ENCODE measurements around the gene TERF2IP. TPM values are rescaled to one million over a fixed set of nuclear protein-coding genes. Genes with fewer than 3 reads are reported as not detected.

The TERF2IP gene
- total and polyA plus RNA-seq, 2 of the 13 experiments (the other 11 are each of a cell fraction or from before 2014, with no cell fraction given): 26.4 to 50.2 TPM

DNA sequence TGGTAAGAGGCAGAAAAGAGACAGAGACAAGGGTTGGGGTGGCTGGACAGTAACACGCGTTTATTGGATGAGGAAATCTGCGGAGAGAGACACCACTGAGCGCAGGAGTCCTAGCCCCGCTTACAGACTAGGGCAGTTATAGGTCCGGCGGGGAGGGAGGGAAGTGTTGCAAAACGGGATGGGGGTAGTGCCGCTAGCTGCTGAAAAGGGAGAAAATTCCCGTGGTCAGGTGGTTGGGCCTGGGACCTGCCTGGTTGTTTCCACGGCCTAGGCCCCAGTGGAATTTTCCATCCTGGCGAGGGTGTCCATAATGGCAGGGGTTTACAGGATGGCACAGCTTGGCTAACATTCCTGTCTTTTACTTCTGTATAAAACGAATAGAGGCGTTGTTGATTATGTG is 34.7 kb downstream of the TERF2IP start:
- POLR2A ChIA-PET: no interaction called here
- BruUV-seq (replicated peaks): no TSS peak
- H3K27me3 ChIP-seq (ENCODE audit: control insufficient read depth in 1 of 2, insufficient read depth in 2 of 2, low read length in 2 of 2): no peaks in the 10 kb centered on the region; a peak in 1 of 5 replicates
- H3K79me2 ChIP-seq (ENCODE audit: insufficient read depth, low read length): no peaks in the 10 kb centered on the region
- intact Hi-C loops (cut with micrococcal nuclease; ENCODE audit: unreplicated experiment) (no loop called here), in situ Hi-C loops (cut with HindIII; ENCODE audit: extremely low pct_ligation_motif_present, low pct_unique_long_range_greater_than_20kb) (no loop called here)
- H3K9ac ChIP-seq (ENCODE audit: insufficient read depth, low read depth, low read length): no peak overlapping the region
- peak; percentile 69 for DNase-seq (ENCODE audit: low spot score)
- H3K4me2 ChIP-seq (ENCODE audit: low read depth, low read length): peak overlapping the region; percentile 58
- no peak overlapping the region for H3K27ac ChIP-seq (ENCODE audit: extremely low read length, insufficient read depth, low read length)
- CTCF ChIA-PET (ENCODE audit: low intra/inter-chr PET ratio, low total read pairs): no interaction called here
- no peaks in the 10 kb centered on the region for H4K20me1 ChIP-seq (ENCODE audit: insufficient read depth, low read length)
- 18% methylated on average over 14 of the region's 14 CpGs for WGBS (ENCODE audit: low lambda C conversion rate)
- H3K9me3 ChIP-seq (ENCODE audit: low read length): peaks cover 5% of the 10 kb centered on the region; the same call in 1 of the 2 replicates
- peak overlapping the region; percentile 11 to 43 (median 36); a peak in 3 of 6 replicates for H3K4me3 ChIP-seq (replicated peaks in 1 of 3; ENCODE audit: insufficient read depth in 1 of 3, low read depth in 2 of 3, low read length in 3 of 3)
- peaks cover 10% of the 10 kb centered on the region for H3K4me1 ChIP-seq (ENCODE audit: insufficient read depth, low read length)
- peak; percentile 93 for ATAC-seq
- H3K36me3 ChIP-seq (replicated peaks in 1 of 2; ENCODE audit: control insufficient read depth in 1 of 2, insufficient read depth in 2 of 2, low read length in 2 of 2): no peaks in the 10 kb centered on the region
- peak overlapping the region; percentile 59 for H2AFZ ChIP-seq (ENCODE audit: low read length)
- FAIRE-seq: no peak
- TF ChIP-seq CBFB (CRISPR knock-in tag; IDR thresholded peaks at IDR 0.05): 0 out of 2 replicates have a peak, but pooled peaks have one; percentile 55
- no peak for TF ChIP-seq USF2 (IDR thresholded peaks at IDR 0.05; ENCODE audit: low read depth, low read length)
- TF ChIP-seq USF2 (CRISPR knock-in tag; IDR thresholded peaks at IDR 0.05; ENCODE audit: borderline replicate concordance): no peak
- no peak for TF ChIP-seq ZNF460 (CRISPR knock-in tag; IDR thresholded peaks at IDR 0.05; ENCODE audit: borderline replicate concordance)
- TF ChIP-seq, protein P1, sequence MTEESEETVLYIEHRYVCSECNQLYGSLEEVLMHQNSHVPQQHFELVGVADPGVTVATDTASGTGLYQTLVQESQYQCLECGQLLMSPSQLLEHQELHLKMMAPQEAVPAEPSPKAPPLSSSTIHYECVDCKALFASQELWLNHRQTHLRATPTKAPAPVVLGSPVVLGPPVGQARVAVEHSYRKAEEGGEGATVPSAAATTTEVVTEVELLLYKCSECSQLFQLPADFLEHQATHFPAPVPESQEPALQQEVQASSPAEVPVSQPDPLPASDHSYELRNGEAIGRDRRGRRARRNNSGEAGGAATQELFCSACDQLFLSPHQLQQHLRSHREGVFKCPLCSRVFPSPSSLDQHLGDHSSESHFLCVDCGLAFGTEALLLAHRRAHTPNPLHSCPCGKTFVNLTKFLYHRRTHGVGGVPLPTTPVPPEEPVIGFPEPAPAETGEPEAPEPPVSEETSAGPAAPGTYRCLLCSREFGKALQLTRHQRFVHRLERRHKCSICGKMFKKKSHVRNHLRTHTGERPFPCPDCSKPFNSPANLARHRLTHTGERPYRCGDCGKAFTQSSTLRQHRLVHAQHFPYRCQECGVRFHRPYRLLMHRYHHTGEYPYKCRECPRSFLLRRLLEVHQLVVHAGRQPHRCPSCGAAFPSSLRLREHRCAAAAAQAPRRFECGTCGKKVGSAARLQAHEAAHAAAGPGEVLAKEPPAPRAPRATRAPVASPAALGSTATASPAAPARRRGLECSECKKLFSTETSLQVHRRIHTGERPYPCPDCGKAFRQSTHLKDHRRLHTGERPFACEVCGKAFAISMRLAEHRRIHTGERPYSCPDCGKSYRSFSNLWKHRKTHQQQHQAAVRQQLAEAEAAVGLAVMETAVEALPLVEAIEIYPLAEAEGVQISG (CRISPR knock-in tag; IDR thresholded peaks at IDR 0.05): no peak
- no peak for TF ChIP-seq E2F5 (CRISPR knock-in tag; conservative IDR thresholded peaks at IDR 0.05)
- TF ChIP-seq, protein P2, sequence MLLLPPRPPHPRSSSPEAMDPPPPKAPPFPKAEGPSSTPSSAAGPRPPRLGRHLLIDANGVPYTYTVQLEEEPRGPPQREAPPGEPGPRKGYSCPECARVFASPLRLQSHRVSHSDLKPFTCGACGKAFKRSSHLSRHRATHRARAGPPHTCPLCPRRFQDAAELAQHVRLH (CRISPR knock-in tag; IDR thresholded peaks at IDR 0.05; ENCODE audit: borderline replicate concordance, low read depth): 0 out of 2 replicates have a peak, but pooled peaks have one; percentile 28
- no peak for TF ChIP-seq KDM3A (CRISPR knock-in tag; IDR thresholded peaks at IDR 0.05; ENCODE audit: low read depth)
- TF ChIP-seq ZFP90 (CRISPR knock-in tag; IDR thresholded peaks at IDR 0.05; ENCODE audit: borderline replicate concordance): no peak
- TF ChIP-seq ZNF138 (CRISPR knock-in tag; IDR thresholded peaks at IDR 0.05; ENCODE audit: low read depth): no peak
- TF ChIP-seq ZNF121 (CRISPR knock-in tag; IDR thresholded peaks at IDR 0.05): no peak
- peak; percentile 1; the same call in 1 of the 2 replicates for TF ChIP-seq HNF4A (CRISPR knock-in tag; IDR thresholded peaks at IDR 0.05)
- no peak for TF ChIP-seq ZNF333 (CRISPR knock-in tag; IDR thresholded peaks at IDR 0.05; ENCODE audit: borderline replicate concordance)
- no peak for TF ChIP-seq MBNL3 (CRISPR knock-in tag; conservative IDR thresholded peaks at IDR 0.05)
- no peak for TF ChIP-seq NFE2L2 (IDR thresholded peaks at IDR 0.05; ENCODE audit: low read length)
- peak; percentile 72 for TF ChIP-seq ZFX (CRISPR knock-in tag; IDR thresholded peaks at IDR 0.05; ENCODE audit: low read depth)
- 0 out of 2 replicates have a peak, but pooled peaks have one; percentile 13 for TF ChIP-seq ZNF782 (CRISPR knock-in tag; IDR thresholded peaks at IDR 0.05; ENCODE audit: borderline replicate concordance)
- TF ChIP-seq TP53 (CRISPR knock-in tag; conservative IDR thresholded peaks at IDR 0.05): no peak
- no peak for TF ChIP-seq NCOR1 (IDR thresholded peaks at IDR 0.05; ENCODE audit: borderline replicate concordance, low read length)
- TF ChIP-seq RXRB (CRISPR knock-in tag; IDR thresholded peaks at IDR 0.05; ENCODE audit: borderline replicate concordance): no peak
- no peak for TF ChIP-seq ARNT (IDR thresholded peaks at IDR 0.05)
- peak; percentile 24; the same call in 1 of the 2 replicates for TF ChIP-seq DMAP1 (CRISPR knock-in tag; IDR thresholded peaks at IDR 0.05)

Data from HepG2 (cell line).